ENCODE measurements around the gene AATK.

Gene AATK

DNA sequence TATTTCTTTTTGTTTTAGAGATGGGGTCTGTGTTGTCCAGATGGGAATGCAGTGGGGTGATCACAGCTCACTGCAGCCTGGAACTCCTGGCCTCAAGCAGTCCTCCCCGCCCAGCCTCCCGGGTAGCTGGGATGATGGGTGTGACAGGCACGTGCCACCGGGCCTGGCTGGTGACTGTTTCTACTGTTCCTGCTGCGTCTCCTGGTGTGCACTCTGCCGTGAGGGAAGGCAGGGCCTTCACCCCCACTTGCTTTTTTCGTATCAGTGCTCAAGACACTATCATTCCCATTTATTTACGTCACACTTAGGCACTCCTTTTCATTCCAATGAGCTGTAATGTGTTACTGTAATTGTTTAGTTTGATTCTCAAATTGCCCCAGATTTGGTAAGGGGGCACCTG lies 26.0 kb downstream of the AATK start:
- DNase-seq: no peak

DNA sequence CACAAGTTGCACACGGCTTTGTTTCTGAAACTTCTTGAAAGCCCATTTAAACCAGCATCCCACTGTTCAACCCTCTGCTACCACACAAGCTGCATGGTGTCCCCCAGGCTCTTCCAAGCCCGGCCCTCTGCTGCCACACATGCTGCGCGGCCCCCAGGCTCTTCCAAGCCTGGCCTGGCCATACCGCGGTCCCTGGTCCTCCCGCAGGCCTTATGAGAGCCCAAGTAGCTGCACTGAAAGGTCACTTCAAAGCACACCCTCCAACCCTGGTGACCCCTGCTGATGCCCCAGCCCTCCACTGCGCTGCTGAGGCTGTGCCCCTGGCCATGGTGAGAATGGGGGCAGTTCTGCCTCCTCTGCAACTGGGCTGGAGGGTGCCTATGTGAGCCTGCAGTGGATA lies 26.6 kb downstream of the AATK start:
- no peak for DNase-seq

DNA sequence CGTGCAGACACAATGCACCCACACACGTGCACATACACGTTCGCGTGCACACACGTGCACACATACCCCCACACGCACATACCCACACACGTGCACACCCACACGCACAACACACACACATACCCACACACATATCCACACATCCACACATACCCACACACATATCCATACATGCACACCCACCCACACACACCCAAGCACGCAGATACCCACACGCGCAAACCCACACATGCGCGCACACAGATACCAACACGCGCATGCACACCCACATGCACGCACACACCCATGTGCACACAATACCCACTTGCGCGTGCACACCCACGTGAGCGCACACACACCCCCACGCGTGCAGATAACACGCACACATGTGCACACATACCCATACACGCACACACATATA lies 27.5 kb downstream of the AATK start:
- DNase-seq: no peak

DNA sequence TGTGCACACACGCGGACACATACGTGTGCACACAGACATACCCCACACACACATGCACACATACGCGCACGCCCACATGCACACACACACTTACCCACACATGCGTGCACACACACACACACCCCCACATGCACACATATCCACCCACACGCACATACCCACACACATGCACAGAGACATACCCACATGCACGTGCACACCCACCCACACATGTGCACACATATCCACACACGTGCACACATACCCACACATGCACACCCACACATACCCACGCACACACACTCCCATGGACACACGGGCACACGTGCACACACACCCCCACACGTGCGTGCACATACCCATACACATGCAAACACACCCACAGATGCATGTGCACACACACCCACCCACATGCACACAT lies 27.9 kb downstream of the AATK start:
- DNase-seq: no peak

DNA sequence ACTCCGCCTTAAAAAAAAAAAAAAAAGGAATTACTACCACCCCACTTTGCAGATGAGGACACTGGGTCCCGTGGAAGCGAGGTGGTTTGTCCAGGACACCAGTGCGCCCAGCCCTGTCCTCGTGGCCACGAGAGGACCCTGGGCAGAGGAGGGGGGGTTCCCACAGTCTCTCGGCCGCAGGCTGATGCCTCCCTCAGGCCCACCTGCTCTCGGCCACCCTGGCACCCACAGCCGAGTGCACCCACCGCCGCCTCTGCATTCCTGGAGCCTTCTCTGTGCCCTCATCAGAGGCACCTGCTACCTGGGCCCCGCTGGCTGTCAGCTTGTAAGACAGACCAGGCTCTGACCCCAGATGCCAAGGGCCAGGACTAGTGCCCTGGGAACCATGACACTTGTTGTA lies 28.8 kb downstream of the AATK start:
- no peak for DNase-seq

DNA sequence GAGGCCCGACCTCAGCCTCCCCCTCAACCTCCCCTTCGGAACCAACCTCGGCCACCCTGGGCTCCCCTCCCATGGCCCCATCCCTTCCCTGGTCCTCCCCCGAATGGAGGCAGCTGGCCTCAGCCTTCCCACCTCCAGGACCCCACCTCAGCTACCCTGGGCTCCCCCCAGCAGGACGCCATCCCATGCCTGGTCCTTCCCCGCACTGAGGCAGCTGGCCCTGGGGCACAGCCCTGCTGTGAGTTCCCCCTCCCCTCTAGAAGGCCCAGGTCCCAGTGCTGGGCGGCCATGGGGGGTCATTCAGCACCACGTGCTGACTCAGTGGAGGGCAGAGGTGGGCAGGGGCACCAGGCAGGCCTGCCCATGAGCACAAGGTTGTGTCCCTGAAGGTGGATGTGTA lies 29.7 kb downstream of the AATK start:
- no peak for DNase-seq

DNA sequence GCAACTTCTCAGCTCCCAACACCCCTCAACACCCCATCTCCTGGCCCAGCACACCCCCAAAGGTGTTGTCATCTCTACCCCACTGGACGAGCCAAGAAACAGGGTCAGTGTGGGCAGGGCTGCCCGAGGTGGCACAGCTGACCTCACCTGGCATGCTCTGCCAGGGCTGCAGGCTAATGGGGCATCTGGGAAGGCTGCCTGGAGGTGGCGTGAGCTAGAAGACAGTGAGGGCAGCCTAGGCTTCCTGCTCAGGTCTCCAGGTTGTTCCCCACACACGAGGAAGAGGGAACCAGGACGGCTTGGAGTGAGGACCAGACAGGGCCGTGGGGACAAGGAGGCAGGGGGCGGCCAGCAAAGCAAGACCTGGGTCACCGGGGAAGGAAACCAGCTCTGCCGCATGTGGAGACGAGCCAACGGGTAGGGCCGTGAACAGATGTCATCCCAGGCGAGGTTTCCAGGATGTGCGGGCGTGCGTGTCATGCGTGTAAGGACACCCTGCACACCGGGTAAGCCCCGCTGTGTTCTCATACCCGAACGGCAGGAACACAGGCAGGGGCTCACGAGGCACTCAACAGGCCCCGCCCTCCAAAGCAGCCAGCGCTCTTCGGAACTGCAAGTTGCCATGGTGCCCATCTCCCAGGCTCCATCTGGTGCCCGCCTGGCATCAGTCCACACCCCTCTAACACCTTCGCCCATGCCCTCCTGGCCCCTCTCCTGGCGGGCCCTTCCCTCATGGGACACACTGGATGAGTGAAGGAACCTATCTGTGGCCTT lies 30.3 kb downstream of the AATK start:
- no peak for DNase-seq

DNA sequence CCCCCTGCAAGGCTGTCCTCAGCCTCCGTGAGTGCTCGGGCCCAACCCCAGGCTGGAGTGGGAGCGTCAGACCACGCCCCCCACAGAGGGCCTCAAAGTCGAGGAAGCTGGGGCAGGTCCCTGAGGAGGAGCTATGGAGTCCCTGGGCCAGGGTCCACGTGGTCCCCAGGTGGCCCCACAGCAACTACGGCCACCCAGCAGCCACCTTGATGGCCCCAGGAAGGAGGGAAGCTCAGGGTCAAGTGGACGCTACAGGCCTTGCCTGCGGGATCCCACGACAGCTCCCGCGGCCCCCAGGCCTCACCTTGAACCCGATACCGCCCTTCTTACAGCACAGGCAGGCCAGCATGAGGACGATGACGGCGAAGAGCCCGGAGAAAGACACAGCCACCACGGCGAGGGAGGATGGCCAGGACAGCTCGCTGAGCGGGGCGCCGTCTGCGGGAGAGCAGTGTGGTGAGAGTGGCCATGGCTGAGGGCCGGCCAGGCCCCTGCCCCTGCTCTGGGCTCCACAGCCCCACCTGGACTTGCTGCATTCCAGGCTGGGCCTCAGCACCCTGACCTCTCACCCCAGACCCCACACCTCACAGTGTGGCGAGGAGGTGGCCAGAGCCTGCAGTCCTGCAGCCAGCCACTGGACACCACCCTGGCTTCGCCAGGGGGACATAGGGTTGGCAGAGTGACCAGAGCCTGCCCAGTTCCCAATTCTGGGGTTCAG lies 31.8 kb downstream of the AATK start:
- no peak for DNase-seq

DNA sequence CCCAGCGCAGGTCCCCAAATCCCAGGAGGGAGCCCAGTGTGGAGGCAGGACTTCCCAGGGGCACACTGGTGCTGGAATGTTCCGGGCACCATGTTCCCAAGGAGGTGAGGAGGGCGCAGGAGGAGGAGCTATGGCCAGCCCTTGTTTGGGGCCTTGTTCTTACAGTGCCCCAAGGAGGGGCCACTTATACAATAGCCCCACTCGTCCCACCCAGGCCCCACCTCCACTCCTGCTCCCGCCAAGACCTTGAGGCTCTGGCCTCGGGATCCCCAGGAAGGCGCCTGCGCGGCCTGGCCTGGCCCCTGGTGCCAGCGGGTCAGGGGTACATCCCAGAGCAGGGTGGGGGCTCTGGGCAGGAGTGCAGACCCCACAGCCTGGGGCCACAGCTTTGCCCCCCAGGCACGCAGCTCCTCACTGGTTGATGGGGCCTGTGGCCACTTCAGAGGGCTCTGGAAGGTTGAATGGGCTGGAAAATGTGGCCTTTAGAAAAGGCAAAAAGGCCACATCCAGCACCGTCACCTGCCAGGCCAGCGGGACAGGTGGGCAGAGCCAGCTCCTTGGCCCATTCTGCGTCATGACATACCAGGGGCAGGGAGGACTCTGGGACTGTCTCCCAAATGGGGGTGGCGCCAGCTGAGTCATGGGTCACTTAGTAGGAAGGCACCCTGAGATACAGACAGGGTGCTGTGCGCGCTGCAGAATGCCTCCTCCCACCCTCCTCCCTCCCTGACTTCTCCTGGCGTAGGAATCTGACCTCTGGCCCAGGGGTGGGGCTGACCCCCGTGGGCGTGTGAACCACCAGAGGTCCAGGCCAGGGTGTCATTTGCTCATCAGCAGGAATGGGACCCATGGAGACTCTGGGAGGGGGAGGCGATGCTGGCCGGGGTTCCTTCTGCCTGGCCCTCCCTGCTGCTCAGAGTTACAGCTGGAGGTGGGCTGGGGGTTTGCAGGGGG lies 33.0 kb downstream of the AATK start:
- DNase-seq: no peak

DNA sequence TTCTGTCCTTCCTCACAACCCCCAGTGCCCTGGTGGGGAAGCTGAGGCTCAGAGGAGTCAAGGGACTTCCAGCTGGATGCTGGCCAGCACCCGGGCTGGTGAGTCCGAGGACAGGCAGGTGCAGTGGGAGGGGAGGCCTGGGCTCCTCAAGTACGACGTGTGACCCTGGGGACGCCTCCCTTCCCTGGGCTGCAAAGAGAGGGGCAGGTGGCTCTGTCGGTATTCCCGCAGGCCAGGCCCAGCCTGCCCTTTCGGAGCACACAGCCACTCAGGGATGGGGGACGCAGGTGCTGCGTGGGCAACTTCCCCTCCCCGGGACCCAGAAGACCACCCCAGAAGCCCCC lies 33.9 kb downstream of the AATK start:
- DNase-seq: no peak

DNA sequence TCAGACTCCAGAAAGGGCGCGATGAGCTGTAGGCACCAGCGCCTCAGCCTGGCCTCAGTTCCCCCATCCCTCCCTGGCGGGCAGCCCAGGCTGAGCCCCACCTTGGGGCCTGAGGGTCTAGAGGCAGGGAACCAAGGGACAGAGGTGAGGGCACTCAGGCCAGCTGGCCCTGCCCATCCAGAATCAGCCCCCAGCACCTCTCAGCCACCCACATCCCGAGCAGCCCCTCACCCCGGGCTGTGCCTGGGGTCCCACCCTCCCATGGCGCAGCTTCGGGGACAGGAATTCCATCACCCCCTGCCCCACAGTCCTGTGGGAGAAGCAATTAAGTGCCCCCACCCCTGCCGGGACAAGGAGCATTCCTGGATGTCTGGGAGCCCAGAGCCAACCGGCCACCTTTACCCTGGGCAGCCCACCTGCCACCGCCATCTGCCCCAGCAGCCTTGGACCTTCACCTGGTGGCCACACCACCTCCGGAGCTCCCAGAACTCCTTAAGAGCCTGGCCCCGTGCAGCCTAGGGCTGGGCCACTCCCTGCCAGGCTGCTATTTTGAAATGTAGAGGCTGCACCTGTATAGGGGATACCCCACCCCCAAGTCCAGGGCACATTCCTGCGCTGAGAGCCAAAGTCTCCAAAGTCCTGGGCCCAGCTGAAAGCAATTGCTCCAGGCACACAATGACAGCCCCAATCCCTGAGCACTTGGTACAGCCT lies 34.4 kb downstream of the AATK start:
- DNase-seq: no peak

DNA sequence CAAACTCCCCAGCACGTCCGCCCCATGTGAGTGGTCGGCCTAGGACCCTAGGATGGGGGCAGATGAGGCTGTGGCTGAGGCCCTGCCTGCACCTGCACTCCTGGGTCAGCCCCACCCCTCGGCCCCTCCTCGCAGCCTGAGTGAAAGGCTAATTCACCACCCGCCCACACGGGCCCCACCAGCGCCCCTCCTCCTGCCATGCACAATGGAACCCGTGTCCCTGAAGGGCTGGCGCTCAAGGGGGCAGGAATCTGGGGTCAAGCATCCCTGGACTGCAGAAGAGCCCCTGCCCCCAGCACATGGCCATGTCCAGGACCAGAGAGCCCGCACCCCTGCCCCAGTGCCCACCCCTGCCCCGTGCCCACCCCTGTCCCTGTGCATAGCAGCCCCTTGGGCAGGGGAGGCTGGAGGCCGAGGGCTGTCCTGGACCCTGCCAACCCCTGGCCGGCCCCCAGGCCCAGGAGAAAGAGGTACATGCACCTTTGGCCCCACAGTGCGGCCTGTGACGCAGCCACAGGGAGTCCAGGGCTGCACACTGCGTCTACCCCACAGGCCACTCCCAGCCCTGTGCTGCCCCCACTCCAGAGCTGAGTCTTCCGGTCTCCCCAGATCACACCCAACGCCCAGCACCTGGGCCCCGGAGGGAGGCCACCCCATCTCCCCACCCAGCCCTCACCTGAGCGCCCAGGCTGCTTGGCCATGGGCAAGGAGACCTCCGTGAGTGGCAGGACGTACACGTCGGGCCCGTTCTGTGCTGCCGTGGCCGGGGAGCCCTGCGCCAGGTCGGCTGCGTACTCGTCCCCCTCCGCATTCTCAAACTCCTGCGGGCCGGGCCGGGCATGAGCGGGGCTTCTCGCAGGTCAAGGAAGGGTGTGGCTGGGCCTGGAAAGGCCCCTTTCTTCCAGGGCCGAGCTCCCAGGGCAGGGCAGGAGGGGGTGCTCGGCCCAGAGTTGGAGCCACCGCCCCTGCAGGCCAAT lies 35.3 kb downstream of the AATK start:
- DNase-seq: no peak

DNA sequence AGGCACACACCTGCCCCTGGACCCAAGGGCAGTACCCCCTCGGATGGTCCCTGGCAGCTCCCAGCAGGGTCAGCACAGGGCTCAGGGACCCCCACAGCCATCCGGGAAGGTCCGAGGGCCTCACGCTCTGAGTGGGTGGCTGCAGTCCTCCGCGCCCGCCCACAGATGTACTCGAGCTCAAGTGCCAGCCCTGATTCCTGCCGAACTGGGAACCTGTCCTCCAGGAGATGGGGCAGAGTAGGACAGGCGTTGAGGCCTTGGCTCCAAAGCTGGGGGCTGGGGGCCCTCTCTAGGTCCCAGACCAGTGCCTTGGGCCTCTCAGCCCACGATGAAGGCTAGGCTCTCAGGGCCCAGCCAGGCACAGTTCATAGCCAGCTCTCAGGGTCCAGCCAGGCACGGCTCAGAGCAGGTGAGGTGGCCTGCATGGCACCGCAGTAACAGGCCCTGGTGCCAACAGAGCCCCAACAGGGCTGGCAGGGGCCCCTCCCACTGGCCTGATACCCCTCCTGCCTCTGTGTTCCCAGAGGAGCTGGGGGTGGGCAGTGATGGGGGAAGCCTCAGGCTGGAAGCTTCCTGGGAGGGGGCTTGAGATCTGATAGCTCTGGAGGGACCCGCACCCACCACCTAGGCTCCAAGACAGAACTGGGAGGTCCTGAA lies 36.2 kb downstream of the AATK start:
- DNase-seq: no peak

DNA sequence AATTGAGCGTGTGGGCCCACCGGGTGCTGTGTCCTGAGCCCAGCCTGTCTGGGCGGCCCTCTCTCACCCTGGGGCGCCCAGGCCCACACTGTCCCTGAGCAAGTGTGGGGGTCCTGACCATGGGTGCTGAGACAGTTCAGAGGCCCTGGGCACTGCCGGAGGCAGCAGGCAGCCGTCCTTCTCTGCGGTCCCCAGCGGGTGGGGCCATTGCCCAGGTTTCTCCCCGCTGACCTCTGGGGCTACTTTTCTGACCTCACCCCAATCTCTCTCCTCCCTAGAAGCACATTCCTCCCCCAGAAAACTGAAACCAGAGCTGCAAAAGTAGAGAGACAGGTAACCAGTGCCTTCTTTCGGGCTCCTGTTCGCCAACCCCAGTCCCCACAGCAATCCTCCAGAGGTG lies 36.7 kb downstream of the AATK start:
- DNase-seq: no peak

DNA sequence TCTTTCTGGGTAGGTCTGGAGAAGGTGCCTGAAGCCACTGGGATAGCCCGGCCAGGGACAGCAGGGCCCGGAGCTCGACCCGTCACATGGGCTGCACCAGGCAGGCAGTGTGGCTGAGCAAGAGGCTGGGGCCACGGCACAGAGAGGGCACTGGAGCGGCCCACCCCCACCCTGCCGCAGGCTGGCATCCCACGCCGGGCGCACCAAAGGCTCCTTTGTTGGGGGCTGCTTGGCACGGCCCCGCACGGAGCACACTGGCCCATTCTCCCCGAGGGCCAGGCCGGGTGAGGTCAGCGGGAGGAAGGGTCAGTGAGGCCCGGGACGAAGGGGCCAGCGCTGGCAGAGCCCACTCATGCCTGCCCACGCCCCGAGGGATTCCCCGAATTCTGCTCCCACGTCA lies 37.2 kb downstream of the AATK start:
- no peak for DNase-seq

DNA sequence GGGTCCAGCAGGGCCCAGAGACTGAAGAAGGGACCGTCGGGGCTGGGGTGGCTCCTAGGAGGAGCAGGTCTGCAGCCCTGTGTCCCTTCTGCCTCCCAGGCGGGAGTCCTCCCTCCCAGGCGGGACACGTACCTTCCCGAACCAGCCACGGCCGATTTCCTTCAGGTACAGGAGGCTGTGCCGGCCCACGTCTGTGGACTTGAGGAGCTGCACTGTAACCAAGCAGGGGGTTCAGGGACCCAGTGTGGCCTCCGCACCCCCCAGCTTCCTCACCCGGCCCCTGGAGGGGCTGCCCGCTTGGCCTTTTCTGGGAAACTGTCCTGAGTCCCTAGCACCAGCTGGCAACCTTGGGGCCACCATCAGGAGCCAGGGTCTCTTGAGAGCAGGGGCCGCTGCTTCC lies 37.7 kb downstream of the AATK start:
- DNase-seq: no peak

DNA sequence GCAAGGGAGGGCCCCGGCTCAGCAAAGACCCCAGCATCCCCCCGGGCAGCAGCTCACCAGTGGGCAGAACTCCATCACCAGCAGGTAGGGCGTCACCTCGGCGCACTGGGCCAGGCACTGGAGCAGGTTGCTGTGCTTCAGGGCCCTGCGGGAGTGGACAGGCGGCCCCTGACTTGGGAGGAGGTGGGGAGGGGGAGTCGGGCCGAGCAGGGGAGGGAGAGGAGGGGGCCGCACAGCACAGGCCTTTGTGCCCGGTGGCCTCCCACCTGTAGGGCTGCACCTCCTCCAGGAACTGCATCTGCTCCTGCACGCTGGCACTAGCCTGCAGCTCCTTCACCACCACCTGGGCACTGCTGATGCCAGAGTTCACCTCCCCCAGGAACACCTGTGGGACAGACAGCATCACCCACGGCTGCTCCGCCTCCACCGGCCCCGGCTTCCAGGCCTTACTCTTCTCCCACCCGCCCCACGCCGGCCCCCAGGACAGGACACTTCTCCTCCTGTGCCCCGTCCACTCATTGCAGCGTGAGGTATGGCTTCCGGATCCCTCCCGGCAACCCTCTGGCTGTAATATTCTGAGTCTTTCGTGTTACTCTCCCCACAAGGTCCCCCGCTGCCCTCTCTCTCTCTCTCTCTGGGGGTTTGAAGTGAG lies 38.4 kb downstream of the AATK start:
- no peak for DNase-seq

DNA sequence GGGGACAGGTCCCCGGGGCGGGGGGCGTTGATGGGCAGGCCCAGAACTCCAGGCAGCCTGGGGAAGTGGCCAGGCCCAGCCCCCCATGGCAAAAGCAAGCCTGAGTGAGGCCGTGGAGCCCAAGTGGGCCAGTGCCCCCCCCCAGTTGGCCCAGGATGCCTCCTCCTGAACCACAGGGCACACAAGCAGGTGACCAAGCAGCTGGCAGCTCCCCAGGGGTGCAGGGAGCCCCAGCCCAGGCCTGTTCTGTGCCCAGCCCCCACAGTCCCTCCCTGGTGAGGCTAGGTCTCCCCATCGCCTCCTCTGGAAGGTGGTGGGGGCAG lies 38.9 kb downstream of the AATK start:
- no peak for DNase-seq

DNA sequence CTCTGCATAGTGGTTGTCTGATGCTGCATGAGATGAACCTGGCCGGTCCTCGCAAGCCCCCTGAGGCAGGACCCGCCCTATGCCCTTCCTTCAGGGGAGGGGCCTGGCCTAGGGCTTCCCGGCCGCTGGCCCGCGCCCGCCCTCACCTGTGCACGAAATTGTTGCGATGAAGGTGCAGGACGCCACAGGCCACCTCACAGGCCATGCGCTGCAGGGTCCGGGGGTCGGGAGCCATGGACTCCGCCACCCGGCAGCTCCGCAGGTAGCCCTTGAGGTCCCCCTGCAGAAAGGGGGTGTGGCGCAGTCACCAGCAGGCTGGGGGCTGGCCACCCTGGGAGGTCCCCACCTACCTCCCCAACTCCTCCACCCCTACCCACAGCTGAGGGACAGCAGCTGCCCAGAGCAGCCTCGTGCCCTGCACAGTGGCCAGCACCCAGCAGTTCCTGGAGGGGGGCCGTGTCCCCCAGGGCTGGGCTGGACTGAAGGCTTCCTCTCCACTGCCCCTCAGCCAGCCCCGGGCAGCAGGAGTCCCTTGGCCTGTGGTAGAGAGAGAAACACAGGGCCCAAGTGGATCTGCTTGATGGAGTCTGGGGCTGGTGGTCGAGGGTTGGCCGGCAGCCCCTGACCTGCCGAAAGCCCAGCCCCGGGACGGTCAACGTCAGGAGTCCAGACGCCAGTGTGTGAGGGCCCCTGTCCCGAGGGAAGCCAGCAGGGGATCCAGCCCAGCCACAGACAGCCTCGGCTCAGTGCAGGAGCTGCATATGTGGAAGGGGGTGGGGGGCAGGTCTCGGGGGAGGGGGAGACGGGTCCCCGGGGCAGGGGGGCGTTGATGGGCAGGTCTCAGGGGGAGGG lies 39.5 kb downstream of the AATK start:
- no peak for DNase-seq

DNA sequence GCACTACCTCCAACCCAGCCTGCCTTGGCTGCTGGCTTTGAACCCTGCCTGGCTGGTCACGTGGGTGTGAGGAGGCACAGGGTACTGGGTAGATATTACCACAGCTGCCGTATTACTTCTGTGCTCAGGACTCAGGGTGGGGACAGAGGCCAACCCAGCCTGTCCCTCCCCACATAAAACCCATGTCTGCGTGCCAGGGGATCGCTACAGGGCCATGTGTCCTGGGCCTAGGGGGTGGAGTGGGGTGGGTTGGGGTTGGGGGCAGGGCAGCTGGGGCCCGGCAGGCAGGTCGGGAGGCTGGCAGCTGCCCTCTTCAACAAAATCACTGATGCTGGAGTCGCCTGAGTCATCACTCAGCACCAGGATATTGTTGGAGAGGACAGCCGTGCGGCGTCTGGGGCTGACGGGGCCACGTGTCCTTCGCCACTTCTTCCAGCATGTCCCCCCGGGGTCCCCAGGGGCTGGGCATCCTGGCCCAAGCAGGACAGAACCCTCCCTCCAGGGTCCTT lies 40.4 kb downstream of the AATK start:
- DNase-seq: no peak
